ENCODE measurements around the gene CHCHD3. TPM values are rescaled to one million over a fixed set of nuclear protein-coding genes. Genes with fewer than 3 reads are reported as not detected.

CHCHD3 gene
- total RNA-seq, 1 donor from 2014 or later, result 62.1 TPM

- H3K4me3 ChIP-seq (ENCODE audit: low read depth, low read length), result no peak overlapping the region
- no peak for FAIRE-seq
- no peak for TF ChIP-seq CTCF (IDR thresholded peaks at IDR 0.05; ENCODE audit: insufficient read depth, low read length, severe bottlenecking)
- no peaks in the 10 kb centered on the region for H3K36me3 ChIP-seq (ENCODE audit: control insufficient read depth, insufficient read depth, low read length)
- DNase-seq (ENCODE audit: low read depth), result peak; percentile 2
- H3K27me3 ChIP-seq (ENCODE audit: control insufficient read depth, insufficient read depth, low read length), result no peaks in the 10 kb centered on the region
Observed at GRCh38 chr7:132940084-132940483, 141.8 kb downstream of the CHCHD3 start.

GRCh38 chr7:132939495-132939894 lies 142.4 kb downstream of the CHCHD3 start:
- Histone ChIP-seq H3K4me3 (ENCODE audit: low read depth, low read length) (no peak overlapping the region), H3K36me3 (ENCODE audit: control insufficient read depth, insufficient read depth, low read length) (no peaks in the 10 kb centered on the region), H3K27me3 (ENCODE audit: control insufficient read depth, insufficient read depth, low read length) (no peaks in the 10 kb centered on the region)
- no peak for FAIRE-seq
- TF ChIP-seq CTCF (IDR thresholded peaks at IDR 0.05; ENCODE audit: insufficient read depth, low read length, severe bottlenecking), result no peak
- no peak for DNase-seq (ENCODE audit: low read depth)

- TF ChIP-seq CTCF (IDR thresholded peaks at IDR 0.05; ENCODE audit: insufficient read depth, low read length, severe bottlenecking), result no peak
- Histone ChIP-seq H3K27me3 (ENCODE audit: control insufficient read depth, insufficient read depth, low read length) (no peaks in the 10 kb centered on the region), H3K36me3 (ENCODE audit: control insufficient read depth, insufficient read depth, low read length) (no peaks in the 10 kb centered on the region), H3K4me3 (ENCODE audit: low read depth, low read length) (no peak overlapping the region)
- DNase-seq (ENCODE audit: low read depth), result no peak
- FAIRE-seq, result no peak
Observed at GRCh38 chr7:132937286-132937685, 144.6 kb downstream of the CHCHD3 start.

- H3K36me3 ChIP-seq (ENCODE audit: control insufficient read depth, insufficient read depth, low read length), result no peaks in the 10 kb centered on the region
- TF ChIP-seq CTCF (IDR thresholded peaks at IDR 0.05; ENCODE audit: insufficient read depth, low read length, severe bottlenecking), result no peak
- DNase-seq (ENCODE audit: low read depth) (no peak), FAIRE-seq (no peak)
- no peak overlapping the region for H3K4me3 ChIP-seq (ENCODE audit: low read depth, low read length)
- no peaks in the 10 kb centered on the region for H3K27me3 ChIP-seq (ENCODE audit: control insufficient read depth, insufficient read depth, low read length)
Observed at GRCh38 chr7:132935608-132936007, 146.3 kb downstream of the CHCHD3 start.

GRCh38 chr7:132934017-132934416 lies 147.9 kb downstream of the CHCHD3 start:
- no peaks in the 10 kb centered on the region for H3K36me3 ChIP-seq (ENCODE audit: control insufficient read depth, insufficient read depth, low read length)
- no peak for TF ChIP-seq CTCF (IDR thresholded peaks at IDR 0.05; ENCODE audit: insufficient read depth, low read length, severe bottlenecking)
- no peak for FAIRE-seq
- no peak for DNase-seq (ENCODE audit: low read depth)
- H3K27me3 ChIP-seq (ENCODE audit: control insufficient read depth, insufficient read depth, low read length), result no peaks in the 10 kb centered on the region
- H3K4me3 ChIP-seq (ENCODE audit: low read depth, low read length), result no peak overlapping the region

- FAIRE-seq, result no peak
- H3K4me3 ChIP-seq (ENCODE audit: low read depth, low read length), result no peak overlapping the region
- no peak for TF ChIP-seq CTCF (IDR thresholded peaks at IDR 0.05; ENCODE audit: insufficient read depth, low read length, severe bottlenecking)
- H3K36me3 ChIP-seq (ENCODE audit: control insufficient read depth, insufficient read depth, low read length), result no peaks in the 10 kb centered on the region
- peak; percentile 68 for DNase-seq (ENCODE audit: low read depth)
- H3K27me3 ChIP-seq (ENCODE audit: control insufficient read depth, insufficient read depth, low read length), result no peaks in the 10 kb centered on the region
Observed at GRCh38 chr7:132933072-132933458, 148.8 kb downstream of the CHCHD3 start.

Data from bronchial epithelial cell (primary cell).